ENCODE data around the gene OCA2. TPM values are rescaled to one million over a fixed set of nuclear protein-coding genes. Genes with fewer than 3 reads are reported as not detected.

Gene OCA2
- total and polyA plus RNA-seq, 2 of the 13 experiments (the other 11 are each of a cell fraction or from before 2014, with no cell fraction given), result 0.02 to 0.05 TPM

DNA sequence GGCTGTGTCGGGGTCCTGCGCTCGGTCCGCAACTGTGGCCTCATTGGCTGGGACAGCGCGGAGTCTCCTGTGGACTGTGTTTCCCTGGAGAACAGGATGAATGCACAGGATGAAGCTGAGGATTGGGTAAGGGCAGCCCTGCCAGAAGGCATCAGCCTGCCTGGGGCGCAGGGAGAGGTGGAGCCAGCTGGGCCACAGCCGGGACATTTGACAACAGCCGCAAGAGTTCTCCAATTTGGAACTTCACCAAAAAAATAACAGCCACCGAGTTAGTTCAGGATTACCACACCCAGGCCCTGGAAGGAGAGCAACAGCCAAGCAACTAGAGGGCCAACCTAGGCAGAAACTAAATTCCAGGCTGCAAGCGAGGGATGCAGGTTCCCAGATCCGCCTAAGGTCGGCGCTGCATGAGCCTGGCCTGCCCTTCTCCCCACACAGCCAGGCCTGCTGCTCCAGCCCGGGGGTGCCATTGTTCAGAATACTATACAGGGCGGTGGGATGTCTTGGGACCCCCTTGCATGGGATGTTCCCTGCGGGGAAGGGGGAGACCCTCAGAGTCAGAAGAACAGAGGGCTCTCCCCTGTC is 229.3 kb downstream of the OCA2 start:
- peaks cover 3 to 5% of the 10 kb centered on the region in 2 experiments; a peak in 2 of 5 replicates for H3K27me3 ChIP-seq (ENCODE audit: control insufficient read depth in 1 of 2, insufficient read depth in 2 of 2, low read length in 2 of 2)
- no peak for FAIRE-seq
- CTCF ChIA-PET (ENCODE audit: low intra/inter-chr PET ratio, low total read pairs), result no interaction called here
- H3K4me2 ChIP-seq (ENCODE audit: low read depth, low read length), result no peak overlapping the region
- intact Hi-C loops (cut with micrococcal nuclease; ENCODE audit: unreplicated experiment), result no loop called here
- DNase-seq (ENCODE audit: low spot score), result no peak
- H3K4me1 ChIP-seq (ENCODE audit: insufficient read depth, low read length), result no peaks in the 10 kb centered on the region
- BruUV-seq (replicated peaks), result no TSS peak
- no peak overlapping the region for H3K27ac ChIP-seq (ENCODE audit: extremely low read length, insufficient read depth, low read length)
- no peaks in the 10 kb centered on the region for H3K9me3 ChIP-seq (ENCODE audit: low read length)
- 38% methylated on average over 8 of the region's 17 CpGs for WGBS (ENCODE audit: low lambda C conversion rate)
- in situ Hi-C loops (cut with HindIII; ENCODE audit: extremely low pct_ligation_motif_present, low pct_unique_long_range_greater_than_20kb), result no loop called here
- H3K4me3 ChIP-seq (replicated peaks in 1 of 3; ENCODE audit: insufficient read depth in 1 of 3, low read depth in 2 of 3, low read length in 3 of 3), result no peak overlapping the region
- POLR2A ChIA-PET, result no interaction called here
- no peaks in the 10 kb centered on the region for H3K36me3 ChIP-seq (replicated peaks in 1 of 2; ENCODE audit: control insufficient read depth in 1 of 2, insufficient read depth in 2 of 2, low read length in 2 of 2)
- H2AFZ ChIP-seq (ENCODE audit: low read length), result no peak overlapping the region
- ATAC-seq, result no peak
- TF ChIP-seq ZNF234 (CRISPR knock-in tag; conservative IDR thresholded peaks at IDR 0.05) (no peak), ZFY (CRISPR knock-in tag; IDR thresholded peaks at IDR 0.05) (no peak), MTF2 (CRISPR knock-in tag; IDR thresholded peaks at IDR 0.05; ENCODE audit: borderline replicate concordance) (no peak), HMG20A (CRISPR knock-in tag; IDR thresholded peaks at IDR 0.05; ENCODE audit: borderline replicate concordance) (no peak), ARHGAP35 (CRISPR knock-in tag; IDR thresholded peaks at IDR 0.05; ENCODE audit: borderline replicate concordance) (no peak)
- TF ChIP-seq, protein P1, sequence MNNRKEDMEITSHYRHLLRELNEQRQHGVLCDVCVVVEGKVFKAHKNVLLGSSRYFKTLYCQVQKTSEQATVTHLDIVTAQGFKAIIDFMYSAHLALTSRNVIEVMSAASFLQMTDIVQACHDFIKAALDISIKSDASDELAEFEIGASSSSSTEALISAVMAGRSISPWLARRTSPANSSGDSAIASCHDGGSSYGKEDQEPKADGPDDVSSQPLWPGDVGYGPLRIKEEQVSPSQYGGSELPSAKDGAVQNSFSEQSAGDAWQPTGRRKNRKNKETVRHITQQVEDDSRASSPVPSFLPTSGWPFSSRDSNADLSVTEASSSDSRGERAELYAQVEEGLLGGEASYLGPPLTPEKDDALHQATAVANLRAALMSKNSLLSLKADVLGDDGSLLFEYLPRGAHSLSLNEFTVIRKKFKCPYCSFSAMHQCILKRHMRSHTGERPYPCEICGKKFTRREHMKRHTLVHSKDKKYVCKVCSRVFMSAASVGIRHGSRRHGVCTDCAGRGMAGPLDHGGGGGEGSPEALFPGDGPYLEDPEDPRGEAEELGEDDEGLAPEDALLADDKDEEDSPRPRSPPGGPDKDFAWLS (CRISPR knock-in tag; IDR thresholded peaks at IDR 0.05; ENCODE audit: borderline replicate concordance), result no peak
- TF ChIP-seq, protein P2, sequence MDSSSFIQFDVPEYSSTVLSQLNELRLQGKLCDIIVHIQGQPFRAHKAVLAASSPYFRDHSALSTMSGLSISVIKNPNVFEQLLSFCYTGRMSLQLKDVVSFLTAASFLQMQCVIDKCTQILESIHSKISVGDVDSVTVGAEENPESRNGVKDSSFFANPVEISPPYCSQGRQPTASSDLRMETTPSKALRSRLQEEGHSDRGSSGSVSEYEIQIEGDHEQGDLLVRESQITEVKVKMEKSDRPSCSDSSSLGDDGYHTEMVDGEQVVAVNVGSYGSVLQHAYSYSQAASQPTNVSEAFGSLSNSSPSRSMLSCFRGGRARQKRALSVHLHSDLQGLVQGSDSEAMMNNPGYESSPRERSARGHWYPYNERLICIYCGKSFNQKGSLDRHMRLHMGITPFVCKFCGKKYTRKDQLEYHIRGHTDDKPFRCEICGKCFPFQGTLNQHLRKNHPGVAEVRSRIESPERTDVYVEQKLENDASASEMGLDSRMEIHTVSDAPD (CRISPR knock-in tag; IDR thresholded peaks at IDR 0.05), result no peak
- no peaks in the 10 kb centered on the region for H3K79me2 ChIP-seq (ENCODE audit: insufficient read depth, low read length)
- no peaks in the 10 kb centered on the region for H4K20me1 ChIP-seq (ENCODE audit: insufficient read depth, low read length)
- H3K9ac ChIP-seq (ENCODE audit: insufficient read depth, low read depth, low read length), result no peak overlapping the region

All from HepG2 (cell line).